Tibial artery (tissue), 4 donors: ENCODE measurements around the gene SYNM.
A peak's percentile ranks its signal among the peaks of the same experiment; 100 is the strongest.

Experiments used
- DNase-seq, 2 donors: peaks; one replicate each; pipeline ENCODE4 v3.0.0-alpha.2; 2019
- H3K27ac ChIP-seq, 2 donors: fragments of 200-600 bp; sonication (generic) in 1 of 2; 1 replicate in 1 of 2; 2 replicates in 1 of 2; pipeline ENCODE4 v1.5.1; 2018 to 2019; ENCODE audit warnings: mild to moderate bottlenecking in 1 of 2
- H3K27me3 ChIP-seq, 2 donors: fragments of 200-600 bp; sonication (generic) in 1 of 2; one replicate each; pipeline versions ENCODE4 v1.5.1 to v1.6.0; 2016 to 2019
- H3K36me3 ChIP-seq, 3 donors: fragments of 200-600 bp; sonication (generic) in 2 of 3; one replicate each; pipeline ENCODE4 v1.5.1; 2016 to 2019; ENCODE audit warnings: mild to moderate bottlenecking in 2 of 3
- H3K4me1 ChIP-seq, 4 donors: fragments of 200-600 bp; sonication (generic) in 2 of 4; 1 replicate in 3 of 4; 2 replicates in 1 of 4; pipeline ENCODE4 v1.5.1; 2016 to 2019
- H3K4me3 ChIP-seq, 2 donors: fragments of 200-600 bp; sonication (generic) in 1 of 2; 1 replicate in 1 of 2; 2 replicates in 1 of 2; pipeline ENCODE4 v1.5.1; 2018 to 2019; ENCODE audit warnings: mild to moderate bottlenecking in 2 of 2
- H3K9me3 ChIP-seq, 3 donors: fragments of 200-600 bp; sonication (generic) in 1 of 3; one replicate each; pipeline ENCODE4 v1.5.1; 2016 to 2019
- intact Hi-C: fragments of 100-400 bp; cut with DNase I; formaldehyde crosslinking; loops from one replicate; pipeline ENCODE4 v1.15.0; 2023; ENCODE audit warnings: low total_unique reads
- TF ChIP-seq, protein P1 (sequence below), 2 experiments: fragments of 200-600 bp in 1 of 2; fragments of 450-650 bp in 1 of 2; IDR thresholded peaks; one replicate each; pipeline ENCODE4 v1.5.1; 2017 to 2019; ENCODE audit warnings: antibody characterized with exemption in 2 of 2, mild to moderate bottlenecking in 1 of 2, moderate library complexity in 1 of 2

SYNM gene

DNA sequence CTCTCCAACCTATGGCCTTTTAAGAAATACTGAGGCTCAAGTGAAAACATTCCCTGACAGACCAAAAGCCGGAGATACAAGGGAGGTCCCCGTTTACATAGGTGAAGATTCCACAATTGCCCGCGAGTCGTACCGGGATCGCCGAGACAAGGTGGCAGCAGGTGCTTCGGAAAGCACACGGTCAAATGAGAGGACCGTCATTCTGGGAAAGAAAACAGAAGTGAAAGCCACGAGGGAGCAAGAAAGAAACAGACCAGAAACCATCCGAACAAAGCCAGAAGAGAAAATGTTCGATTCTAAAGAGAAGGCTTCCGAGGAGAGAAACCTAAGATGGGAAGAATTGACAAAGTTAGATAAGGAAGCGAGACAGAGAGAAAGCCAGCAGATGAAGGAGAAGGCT, 24.8 kb downstream of the SYNM start:
- H3K27ac ChIP-seq = no peak overlapping the region
- TF ChIP-seq, protein P1, sequence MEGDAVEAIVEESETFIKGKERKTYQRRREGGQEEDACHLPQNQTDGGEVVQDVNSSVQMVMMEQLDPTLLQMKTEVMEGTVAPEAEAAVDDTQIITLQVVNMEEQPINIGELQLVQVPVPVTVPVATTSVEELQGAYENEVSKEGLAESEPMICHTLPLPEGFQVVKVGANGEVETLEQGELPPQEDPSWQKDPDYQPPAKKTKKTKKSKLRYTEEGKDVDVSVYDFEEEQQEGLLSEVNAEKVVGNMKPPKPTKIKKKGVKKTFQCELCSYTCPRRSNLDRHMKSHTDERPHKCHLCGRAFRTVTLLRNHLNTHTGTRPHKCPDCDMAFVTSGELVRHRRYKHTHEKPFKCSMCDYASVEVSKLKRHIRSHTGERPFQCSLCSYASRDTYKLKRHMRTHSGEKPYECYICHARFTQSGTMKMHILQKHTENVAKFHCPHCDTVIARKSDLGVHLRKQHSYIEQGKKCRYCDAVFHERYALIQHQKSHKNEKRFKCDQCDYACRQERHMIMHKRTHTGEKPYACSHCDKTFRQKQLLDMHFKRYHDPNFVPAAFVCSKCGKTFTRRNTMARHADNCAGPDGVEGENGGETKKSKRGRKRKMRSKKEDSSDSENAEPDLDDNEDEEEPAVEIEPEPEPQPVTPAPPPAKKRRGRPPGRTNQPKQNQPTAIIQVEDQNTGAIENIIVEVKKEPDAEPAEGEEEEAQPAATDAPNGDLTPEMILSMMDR (IDR thresholded peaks at IDR 0.05) = no peak
- H3K4me1 ChIP-seq = peaks cover 0 to 40% (median 23%) of the 10 kb centered on the region in 4 donors

DNA sequence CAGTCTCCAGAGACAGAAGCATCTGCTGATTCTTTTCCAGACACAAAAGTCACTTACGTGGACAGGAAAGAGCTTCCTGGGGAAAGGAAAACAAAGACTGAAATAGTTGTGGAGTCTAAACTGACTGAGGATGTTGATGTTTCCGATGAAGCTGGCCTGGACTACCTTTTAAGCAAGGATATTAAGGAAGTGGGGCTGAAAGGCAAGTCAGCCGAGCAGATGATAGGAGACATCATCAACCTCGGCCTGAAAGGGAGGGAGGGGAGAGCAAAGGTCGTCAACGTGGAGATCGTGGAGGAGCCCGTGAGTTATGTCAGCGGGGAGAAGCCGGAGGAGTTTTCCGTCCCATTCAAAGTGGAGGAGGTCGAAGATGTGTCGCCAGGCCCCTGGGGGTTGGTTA, 25.4 kb downstream of the SYNM start:
- peaks cover 43 to 61% (median 57%) of the 10 kb centered on the region in 3 donors for H3K36me3 ChIP-seq
- no peak for DNase-seq
- TF ChIP-seq, protein P1 (IDR thresholded peaks at IDR 0.05) = no peak
- H3K4me3 ChIP-seq = no peak overlapping the region
- H3K27ac ChIP-seq = no peak overlapping the region
- intact Hi-C loops = no loop called here
- no peaks in the 10 kb centered on the region for H3K9me3 ChIP-seq
- no peaks in the 10 kb centered on the region for H3K27me3 ChIP-seq
- H3K4me1 ChIP-seq = peaks cover 0 to 40% (median 20%) of the 10 kb centered on the region in 4 donors

More for the DNA sequence above, 24.8 kb downstream of the SYNM start:
- intact Hi-C loops = no loop called here
- H3K4me3 ChIP-seq = no peak overlapping the region
- H3K36me3 ChIP-seq = peaks cover 43 to 61% (median 57%) of the 10 kb centered on the region in 3 donors
- DNase-seq = no peak
- H3K27me3 ChIP-seq = no peaks in the 10 kb centered on the region
- H3K9me3 ChIP-seq = no peaks in the 10 kb centered on the region

DNA sequence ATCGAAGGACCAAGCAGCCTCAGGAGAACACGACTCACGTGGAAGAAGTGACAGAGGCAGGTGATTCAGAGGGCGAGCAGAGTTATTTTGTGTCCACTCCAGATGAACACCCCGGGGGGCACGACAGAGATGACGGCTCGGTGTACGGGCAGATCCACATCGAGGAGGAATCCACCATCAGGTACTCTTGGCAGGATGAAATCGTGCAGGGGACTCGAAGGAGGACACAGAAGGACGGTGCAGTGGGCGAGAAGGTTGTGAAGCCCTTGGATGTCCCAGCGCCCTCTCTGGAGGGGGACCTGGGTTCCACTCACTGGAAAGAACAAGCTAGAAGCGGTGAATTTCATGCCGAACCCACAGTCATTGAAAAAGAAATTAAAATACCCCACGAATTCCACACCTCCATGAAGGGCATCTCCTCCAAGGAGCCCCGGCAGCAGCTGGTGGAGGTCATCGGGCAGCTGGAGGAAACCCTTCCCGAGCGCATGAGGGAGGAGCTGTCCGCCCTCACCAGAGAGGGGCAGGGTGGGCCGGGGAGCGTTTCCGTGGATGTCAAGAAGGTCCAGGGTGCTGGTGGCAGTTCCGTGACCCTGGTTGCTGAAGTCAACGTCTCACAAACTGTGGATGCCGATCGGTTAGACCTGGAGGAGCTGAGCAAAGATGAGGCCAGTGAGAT, 26.0 kb downstream of the SYNM start:
- Histone ChIP-seq H3K27ac (no peak overlapping the region), H3K4me1 (peaks cover 0 to 40% (median 20%) of the 10 kb centered on the region in 4 donors), H3K9me3 (no peaks in the 10 kb centered on the region), H3K36me3 (peaks cover 43 to 61% (median 57%) of the 10 kb centered on the region in 3 donors), H3K27me3 (no peaks in the 10 kb centered on the region), H3K4me3 (no peak overlapping the region)
- TF ChIP-seq, protein P1 (IDR thresholded peaks at IDR 0.05) = no peak
- intact Hi-C loops = no loop called here
- DNase-seq = no peak

DNA sequence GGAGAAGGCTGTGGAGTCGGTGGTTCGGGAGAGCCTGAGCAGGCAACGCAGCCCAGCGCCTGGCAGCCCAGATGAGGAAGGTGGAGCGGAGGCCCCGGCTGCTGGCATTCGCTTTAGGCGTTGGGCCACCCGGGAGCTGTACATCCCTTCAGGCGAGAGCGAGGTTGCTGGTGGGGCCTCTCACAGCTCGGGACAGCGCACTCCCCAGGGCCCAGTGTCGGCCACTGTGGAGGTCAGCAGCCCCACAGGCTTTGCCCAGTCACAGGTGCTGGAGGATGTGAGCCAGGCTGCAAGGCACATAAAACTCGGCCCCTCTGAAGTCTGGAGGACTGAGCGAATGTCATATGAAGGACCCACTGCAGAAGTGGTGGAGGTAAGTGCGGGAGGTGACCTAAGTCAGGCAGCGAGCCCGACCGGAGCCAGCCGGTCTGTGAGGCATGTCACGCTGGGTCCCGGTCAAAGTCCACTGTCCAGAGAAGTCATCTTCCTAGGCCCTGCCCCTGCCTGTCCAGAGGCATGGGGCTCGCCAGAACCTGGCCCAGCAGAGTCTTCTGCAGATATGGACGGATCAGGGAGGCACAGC, 26.7 kb downstream of the SYNM start:
- TF ChIP-seq, protein P1 (IDR thresholded peaks at IDR 0.05) = no peak
- Histone ChIP-seq H3K27ac (no peak overlapping the region), H3K4me3 (no peak overlapping the region), H3K4me1 (peaks cover 0 to 35% (median 17%) of the 10 kb centered on the region in 4 donors), H3K36me3 (peaks cover 49 to 65% (median 62%) of the 10 kb centered on the region in 3 donors), H3K27me3 (no peaks in the 10 kb centered on the region), H3K9me3 (no peaks in the 10 kb centered on the region)
- intact Hi-C loops = no loop called here
- peak in 1 of 2 donors; percentile 67 for DNase-seq

DNA sequence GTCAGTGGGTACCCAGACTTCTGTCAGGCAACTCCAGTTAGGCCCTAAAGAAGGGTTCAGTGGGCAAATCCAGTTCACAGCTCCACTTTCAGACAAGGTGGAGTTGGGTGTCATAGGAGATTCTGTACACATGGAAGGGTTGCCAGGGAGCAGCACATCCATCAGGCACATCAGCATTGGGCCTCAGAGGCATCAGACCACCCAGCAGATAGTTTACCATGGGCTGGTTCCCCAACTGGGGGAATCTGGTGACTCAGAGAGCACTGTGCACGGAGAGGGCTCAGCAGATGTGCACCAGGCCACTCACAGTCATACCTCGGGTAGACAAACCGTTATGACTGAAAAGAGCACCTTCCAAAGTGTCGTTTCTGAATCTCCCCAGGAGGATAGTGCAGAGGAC, 27.2 kb downstream of the SYNM start:
- H3K4me3 ChIP-seq = no peak overlapping the region
- H3K27me3 ChIP-seq = no peaks in the 10 kb centered on the region
- TF ChIP-seq, protein P1 (IDR thresholded peaks at IDR 0.05) = no peak
- peaks cover 51 to 71% (median 65%) of the 10 kb centered on the region in 3 donors for H3K36me3 ChIP-seq
- H3K9me3 ChIP-seq = no peaks in the 10 kb centered on the region
- intact Hi-C loops = no loop called here
- H3K27ac ChIP-seq = no peak overlapping the region
- no peak for DNase-seq
- H3K4me1 ChIP-seq = peaks cover 0 to 32% (median 17%) of the 10 kb centered on the region in 4 donors
